Stimulated activated CD4-positive, alpha-beta T cell treated with anti-CD3 and anti-CD28 coated beads, Interleukin-15, amount 100 ng/mL, for 1 hour (primary cell): ENCODE data around the gene MRE11.
"Not testable (repeated sequence)": the region's sequence is repeated elsewhere in the genome, so short reads cannot be mapped to it uniquely, and the experiment has no call there.

Source experiments
- DNase-seq, 2 donors: peaks; one replicate each; pipeline ENCODE4 v3.0.0-alpha.2; 2020; ENCODE audit warnings: low read depth in 1 of 2, low spot score in 1 of 2

The MRE11 gene

GRCh38 chr11:94507485-94507884, 13.8 kb upstream of the MRE11 start:
- no peak for DNase-seq

GRCh38 chr11:94506513-94506912, 12.9 kb upstream of the MRE11 start:
- not testable (repeated sequence) for DNase-seq

GRCh38 chr11:94504689-94505293, 11.1 kb upstream of the MRE11 start:
- DNase-seq = no peak

GRCh38 chr11:94501522-94501921, 7.9 kb upstream of the MRE11 start:
- no peak for DNase-seq

- DNase-seq = no peak
These were observed 6.5 kb upstream of the MRE11 start for GRCh38 chr11:94500181-94500580.

GRCh38 chr11:94494126-94494680, 559 bp upstream of the MRE11 start:
- DNase-seq = no peak

GRCh38 chr11:94486068-94486467, 7.6 kb downstream of the MRE11 start:
- DNase-seq = no peak

- DNase-seq = no peak
These were observed 12.3 kb downstream of the MRE11 start for GRCh38 chr11:94481342-94481741.

GRCh38 chr11:94477624-94478023, 16.0 kb downstream of the MRE11 start:
- no peak for DNase-seq

GRCh38 chr11:94472916-94473799, 20.5 kb downstream of the MRE11 start:
- DNase-seq = no peak

GRCh38 chr11:94469416-94469815, 24.2 kb downstream of the MRE11 start:
- no peak for DNase-seq

GRCh38 chr11:94459576-94459975, 34.1 kb downstream of the MRE11 start:
- DNase-seq = no peak

GRCh38 chr11:94457118-94458029, 36.3 kb downstream of the MRE11 start:
- DNase-seq = no peak

- no peak for DNase-seq
These were observed 37.8 kb downstream of the MRE11 start for GRCh38 chr11:94455861-94456260.

- no peak for DNase-seq
These were observed 39.3 kb downstream of the MRE11 start for GRCh38 chr11:94454301-94454700.

GRCh38 chr11:94452988-94453387, 40.7 kb downstream of the MRE11 start:
- no peak for DNase-seq

- no peak for DNase-seq
These were observed 43.6 kb downstream of the MRE11 start for GRCh38 chr11:94450048-94450447.

- DNase-seq = no peak
These were observed 44.2 kb downstream of the MRE11 start for GRCh38 chr11:94449437-94449836.

GRCh38 chr11:94449029-94449428, 44.6 kb downstream of the MRE11 start:
- no peak for DNase-seq

- DNase-seq = no peak
These were observed 46.5 kb downstream of the MRE11 start for GRCh38 chr11:94447149-94447548.

GRCh38 chr11:94445641-94446040, 48.0 kb downstream of the MRE11 start:
- DNase-seq = no peak
